K562 (cell line): ENCODE data around the gene DOCK8. TPM values are rescaled to one million over a fixed set of nuclear protein-coding genes. Genes with fewer than 3 reads are reported as not detected.

ENCODE experiments used
- ATAC-seq: fragments of 200-7000 bp; cut with Tn5 transposase; 3 replicates; pipeline ENCODE4 v1.9.1; 2020; ENCODE audit warnings: moderate library complexity
- BruUV-seq: library from RNA; stranded (reverse); fragments of 400-500 nt; replicated peaks from 2 replicates; lab custom pipeline; 2021; lab: Mats Ljungman, UMichigan
- CTCF ChIA-PET: fragments of 300-600 bp; formaldehyde crosslinking; extraction: SDS; loops from one replicate; lab custom pipeline; 2021; ENCODE audit warnings: low intra/inter-chr PET ratio; lab: Yijun Ruan, JAX
- POLR2A ChIA-PET: fragments of 300-600, 350-650 bp; sonication (Branson Sonifier 250); formaldehyde crosslinking; extraction: SDS; loops from one replicate; lab custom pipeline; 2021; ENCODE audit warnings: antibody characterized with exemption, inconsistent platforms; lab: Yijun Ruan, JAX
- DNase-seq, 4 experiments: peaks; one replicate each; pipeline versions ENCODE4 v3.0.0 to v3.0.0-alpha.2; 2011 to 2018; ENCODE audit warnings: low spot score in 3 of 4, mixed read lengths in 3 of 4; ENCODE audit errors: extremely low read depth in 1 of 4
- FAIRE-seq: peaks from 2 replicates; lab custom pipeline; 2011; peaks lifted over from hg19 to GRCh38; lab: Jason Lieb, UNC
- H2AFZ ChIP-seq: 2 replicates; pipeline ENCODE4 v1.6.0; 2011; ENCODE audit warnings: low read depth, low read length, control low read depth, inconsistent platforms
- H3K27ac ChIP-seq: fragments of 200-600 bp; 3 replicates; pipeline ENCODE4 v1.8.0; 2011; ENCODE audit warnings: low read depth, mild to moderate bottlenecking, control low read depth, inconsistent platforms, low read length, moderate library complexity, mixed read lengths; ENCODE audit errors: extremely low read depth
- H3K27me3 ChIP-seq, 2 experiments: fragments of 300-600 bp in 1 of 2; 2 replicates in 1 of 2; 3 replicates in 1 of 2; pipeline versions ENCODE4 v1.6.0 to v1.8.0; 2011; ENCODE audit warnings: inconsistent platforms in 2 of 2, low read length in 2 of 2, mild to moderate bottlenecking in 1 of 2, mixed read lengths in 1 of 2, moderate library complexity in 1 of 2; ENCODE audit not compliant: control insufficient read depth in 2 of 2, insufficient read depth in 2 of 2
- H3K36me3 ChIP-seq: fragments of 300-600 bp; 3 replicates; pipeline ENCODE4 v1.8.0; 2011; ENCODE audit warnings: mild to moderate bottlenecking, low read length, inconsistent platforms; ENCODE audit not compliant: control insufficient read depth, insufficient read depth
- H3K4me1 ChIP-seq, 2 experiments: fragments of 200-600 bp in 1 of 2; replicated peaks in 1 of 2; 2 replicates in 1 of 2; 3 replicates in 1 of 2; pipeline versions ENCODE4 v1.5.1 to v1.8.0; 2011; ENCODE audit warnings: inconsistent platforms in 2 of 2, low read length in 2 of 2, mild to moderate bottlenecking in 1 of 2, mixed read lengths in 1 of 2, moderate library complexity in 1 of 2; ENCODE audit not compliant: control insufficient read depth in 2 of 2, insufficient read depth in 2 of 2
- H3K4me2 ChIP-seq: 2 replicates; pipeline ENCODE4 v1.6.1; 2011; ENCODE audit warnings: low read length, control low read depth, inconsistent platforms, mixed read lengths; ENCODE audit not compliant: insufficient read depth
- H3K4me3 ChIP-seq: fragments of 200-600 bp; sonication (generic), shearing (Covaris generic); 2 replicates; pipeline ENCODE4 v1.5.1; 2016; ENCODE audit warnings: control low read depth, inconsistent platforms
- H3K79me2 ChIP-seq: fragments of 200-600 bp; 3 replicates; pipeline ENCODE4 v1.8.0; 2011; ENCODE audit warnings: low read length, inconsistent platforms; ENCODE audit not compliant: control insufficient read depth, insufficient read depth
- H3K9ac ChIP-seq, 2 experiments: 2 replicates each; pipeline versions ENCODE4 v1.6.0 to v1.6.1; 2011; ENCODE audit warnings: low read depth in 2 of 2, low read length in 2 of 2, control low read depth in 1 of 2, inconsistent platforms in 1 of 2, mild to moderate bottlenecking in 1 of 2, mixed read lengths in 1 of 2; ENCODE audit not compliant: insufficient read depth in 1 of 2
- H3K9me1 ChIP-seq: one replicate; pipeline ENCODE4 v1.6.0; 2011; ENCODE audit warnings: inconsistent platforms, mild to moderate bottlenecking, low read length, moderate library complexity; ENCODE audit not compliant: control insufficient read depth, insufficient read depth
- H3K9me3 ChIP-seq: replicated peaks from 2 replicates; pipeline ENCODE4 v1.5.1; 2011; ENCODE audit warnings: low read depth, low read length, inconsistent platforms; ENCODE audit not compliant: control insufficient read depth, insufficient read depth
- H4K20me1 ChIP-seq: replicated peaks from 2 replicates; pipeline ENCODE4 v1.6.1; 2011; ENCODE audit warnings: low read length, inconsistent platforms, mixed read lengths; ENCODE audit not compliant: control insufficient read depth, insufficient read depth
- CTCFL ChIP-seq: IDR thresholded peaks from 2 replicates; pipeline ENCODE4 v1.6.1; 2011; ENCODE audit warnings: borderline replicate concordance, low read depth, mild to moderate bottlenecking, moderate library complexity, low read length; ENCODE audit not compliant: insufficient read depth, poor library complexity, severe bottlenecking
- FOXA1 ChIP-seq: fragments of 450-650 bp; IDR thresholded peaks from 2 replicates; pipeline ENCODE4 v1.6.1; 2016; ENCODE audit warnings: mild to moderate bottlenecking, borderline replicate concordance
- GTF2F1 ChIP-seq: IDR thresholded peaks from 2 replicates; pipeline ENCODE4 v1.6.1; 2011; ENCODE audit warnings: low read depth, low read length, improper control_type of control experiment
- PML ChIP-seq: IDR thresholded peaks from 2 replicates; pipeline ENCODE4 v1.6.1; 2012; ENCODE audit warnings: low read length, inconsistent platforms
- STAT5B ChIP-seq: fragments of 250-450 bp; sonication (Bioruptor Pico); IDR thresholded peaks from 2 replicates; pipeline ENCODE4 v1.8.0; 2021; ENCODE audit warnings: mild to moderate bottlenecking, inconsistent platforms
- ZNF699 ChIP-seq: fragments of 250-450 bp; sonication (Bioruptor Pico); IDR thresholded peaks from 2 replicates; pipeline ENCODE4 v1.8.0; 2021; ENCODE audit warnings: mild to moderate bottlenecking, moderate library complexity; ENCODE audit not compliant: insufficient replicate concordance
- WGBS: fragments of 100-300 bp; shearing (Covaris generic); methylation state at CpG from one replicate; pipeline ENCODE4 v1.1.6; 2016; ENCODE audit warnings: low coverage, mixed read lengths; ENCODE audit not compliant: insufficient coverage; ENCODE audit errors: missing lambda C conversion rate; 5-methylcytosine and 5-hydroxymethylcytosine counted together
- in situ Hi-C: fragments of 300-500 bp; cut with MboI; formaldehyde crosslinking; loops from 4 replicates; pipeline ENCODE4 v1.15.0; 2018; ENCODE audit warnings: inconsistent platforms, mixed read lengths
- intact Hi-C: fragments of 100-400 bp; cut with micrococcal nuclease; formaldehyde crosslinking; loops from 2 replicates; pipeline ENCODE4 v1.14.2; 2022
- polyA plus RNA-seq, 8 experiments: library from polyadenylated mRNA; depleted of rRNA in 4 of 8; stranded (reverse) in 5 of 8; unstranded in 3 of 8; fragments of >200 nt; fragmentation: Nextera tagmentation in 2 of 8; fragmentation: Illumina TruSeq in 1 of 8; extraction: Ambion mirVana in 2 of 8; extraction: Trizol in 1 of 8; gene quantifications; 2 replicates each; pipeline versions ENCODE4 v1.2.1 to v1.2.3, GENCODE V29; 2011 to 2014; ENCODE audit warnings: inconsistent platforms in 1 of 8, missing spikeins in 1 of 8
- total RNA-seq, 7 experiments: library from RNA; depleted of rRNA in 6 of 7; stranded (reverse); fragments of >200 nt in 6 of 7; fragmentation: Illumina TruSeq in 2 of 7; extraction: Trizol in 2 of 7; gene quantifications; 2 replicates each; pipeline versions ENCODE4 v1.2.1 to v1.2.3, GENCODE V29; 2011 to 2021; ENCODE audit warnings: low replicate concordance in 1 of 7

Gene DOCK8
- total and polyA plus RNA-seq, 9 of the 15 experiments (the other 6 are each of a cell fraction or from before 2014, with no cell fraction given) = 14.4 to 53.8 (median 25.1) TPM

- H3K36me3 ChIP-seq = peaks cover 70% of the 10 kb centered on the region; the same call in 2 of the 3 replicates
- H3K4me2 ChIP-seq = no peak overlapping the region
- no peak overlapping the region for H3K27ac ChIP-seq
- BruUV-seq = no TSS peak
- H3K79me2 ChIP-seq = no peaks in the 10 kb centered on the region
- intact Hi-C loops = no loop called here
- no peaks in the 10 kb centered on the region for H3K4me1 ChIP-seq
- no peaks in the 10 kb centered on the region for H3K9me1 ChIP-seq
- TF ChIP-seq PML (no peak), CTCFL (no peak), ZNF699 (CRISPR knock-in tag) (no peak), STAT5B (CRISPR knock-in tag) (no peak), GTF2F1 (no peak), FOXA1 (no peak)
- ATAC-seq (no peak), DNase-seq (no peak), FAIRE-seq (no peak)
- no peaks in the 10 kb centered on the region for H3K9me3 ChIP-seq
- 79% methylated on average over 6 of the region's 7 CpGs for WGBS
- H4K20me1 ChIP-seq = no peaks in the 10 kb centered on the region
- H2AFZ ChIP-seq = no peak overlapping the region
- H3K27me3 ChIP-seq = no peaks in the 10 kb centered on the region
- no peak overlapping the region for H3K9ac ChIP-seq
- in situ Hi-C loops = no loop called here
- CTCF ChIA-PET = no interaction called here
- POLR2A ChIA-PET = no interaction called here
- H3K4me3 ChIP-seq = no peak overlapping the region
These were observed 226.5 kb downstream of the DOCK8 start for GRCh38 chr9:441126-441525.
